Activated CD4-positive, alpha-beta T cell treated with anti-CD3 and anti-CD28 coated beads for 1 hour (primary cell): ENCODE results near the gene SLC25A46.
"Not testable (repeated sequence)": the region's sequence is repeated elsewhere in the genome, so short reads cannot be mapped to it uniquely, and the experiment has no call there.

Source experiments
- DNase-seq: peaks from one replicate; pipeline ENCODE4 v3.0.0-alpha.2; 2020

SLC25A46 gene

GRCh38 chr5:110757118-110757729 is 18.4 kb downstream of the SLC25A46 start:
- no peak for DNase-seq

- no peak for DNase-seq
Observed at GRCh38 chr5:110760158-110760557, 21.4 kb downstream of the SLC25A46 start.

GRCh38 chr5:110768138-110768860 is 29.5 kb downstream of the SLC25A46 start:
- no peak for DNase-seq

GRCh38 chr5:110769000-110769681 is 30.3 kb downstream of the SLC25A46 start:
- no peak for DNase-seq

DNA sequence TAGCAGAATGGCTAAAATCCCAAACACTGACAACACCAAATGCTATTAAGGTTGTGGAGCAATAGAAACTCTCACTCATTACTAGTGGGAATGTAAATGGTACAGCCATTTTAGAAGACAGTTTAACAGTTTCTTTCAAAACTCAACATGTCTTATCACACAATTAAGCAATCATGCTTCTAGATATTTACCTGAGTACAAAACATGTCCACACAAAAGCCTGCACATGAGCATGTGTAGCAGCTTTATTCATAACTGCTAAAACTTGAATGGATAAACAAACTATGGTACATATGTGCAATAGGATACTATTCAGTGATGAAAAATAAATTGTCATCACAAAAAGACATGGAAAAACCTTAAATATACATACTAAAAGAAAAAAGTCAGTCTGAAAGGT is 31.5 kb downstream of the SLC25A46 start:
- DNase-seq = no peak

GRCh38 chr5:110784901-110785300 is 46.1 kb downstream of the SLC25A46 start:
- no peak for DNase-seq

- DNase-seq = no peak
Observed at GRCh38 chr5:110785356-110785755, 46.5 kb downstream of the SLC25A46 start.

DNA sequence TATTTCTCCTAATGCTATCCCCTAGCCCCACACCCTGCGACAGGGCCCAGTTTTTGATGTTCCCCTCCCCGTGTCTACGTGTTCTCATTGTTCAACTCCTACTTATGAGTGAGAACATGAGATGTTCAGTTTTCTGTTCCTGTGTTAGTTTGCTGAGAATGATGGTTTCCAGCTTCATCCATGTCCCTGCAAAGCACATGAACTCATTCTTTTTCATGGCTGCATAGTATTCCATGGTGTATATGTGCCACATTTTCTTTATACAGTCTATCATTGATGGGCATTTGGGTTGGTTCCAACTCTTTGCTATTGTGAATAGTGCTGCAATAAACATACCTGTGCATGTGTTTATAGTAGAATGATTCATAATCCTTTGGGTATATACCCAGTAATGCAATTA is 49.2 kb downstream of the SLC25A46 start:
- not testable (repeated sequence) for DNase-seq

GRCh38 chr5:110790673-110791072 is 51.9 kb downstream of the SLC25A46 start:
- DNase-seq = no peak

DNA sequence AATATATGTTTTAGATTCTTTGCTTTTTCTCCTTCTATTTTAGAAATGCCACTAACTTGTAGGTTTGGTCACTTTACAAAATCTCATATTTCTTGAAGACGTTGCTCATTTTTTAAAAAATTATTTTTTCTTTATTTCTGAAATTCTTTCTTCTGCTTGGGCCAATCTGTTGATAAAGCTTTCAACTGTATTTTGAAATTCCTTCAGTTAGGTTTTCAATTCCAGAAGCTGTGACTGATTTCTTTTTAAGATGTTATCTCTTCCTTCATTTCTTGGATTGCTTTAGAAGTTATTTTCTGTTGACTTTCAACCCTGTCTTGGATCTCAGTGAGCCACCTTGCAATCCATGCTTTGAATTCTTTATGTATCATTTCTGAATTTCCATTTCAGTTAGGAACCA is 64.2 kb downstream of the SLC25A46 start:
- no peak for DNase-seq

- DNase-seq = no peak
Observed at GRCh38 chr5:110803467-110804326, 64.9 kb downstream of the SLC25A46 start.

GRCh38 chr5:110807169-110807568 is 68.4 kb downstream of the SLC25A46 start:
- DNase-seq = no peak

DNA sequence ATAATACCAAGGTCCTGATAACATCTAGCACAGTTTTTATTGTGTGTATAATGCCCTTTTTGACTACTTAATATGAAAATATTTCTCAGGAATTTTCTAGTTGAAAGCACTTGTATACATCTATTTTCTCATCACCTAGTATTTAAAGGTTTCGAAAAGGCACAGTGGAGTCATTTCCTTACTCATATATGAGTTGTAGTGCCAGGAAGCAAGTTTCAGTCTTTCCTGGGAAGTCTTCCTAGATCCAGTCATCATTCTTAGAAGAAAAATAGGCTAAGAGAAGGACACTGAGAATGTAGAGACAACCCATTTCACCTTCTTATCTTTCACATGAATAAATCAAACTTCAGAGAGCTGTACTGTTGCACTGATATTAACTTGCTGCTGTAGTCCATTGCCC is 70.2 kb downstream of the SLC25A46 start:
- no peak for DNase-seq
